K562 (cell line): Measurements from ENCODE around the gene PHPT1. TPM values are rescaled to one million over a fixed set of nuclear protein-coding genes. Genes with fewer than 3 reads are reported as not detected.

Experiments used
- ADNP ChIP-seq: fragments of 200-800 bp; sonication (Bioruptor generic); IDR thresholded peaks from 2 replicates; pipeline ENCODE4 v1.6.1; 2016; ENCODE audit warnings: missing genetic modification characterization, missing compliant biosample characterization
- CBFA2T2 ChIP-seq: fragments of 450-650 bp; conservative IDR thresholded peaks from 2 replicates; pipeline ENCODE4 v1.6.1; 2017; ENCODE audit warnings: mild to moderate bottlenecking
- CCAR2 ChIP-seq: fragments of 200-400 bp; formaldehyde crosslinking; IDR thresholded peaks from 2 replicates; pipeline ENCODE4 v1.6.1; 2017; ENCODE audit warnings: mild to moderate bottlenecking, low read depth, low read length
- CSDE1 ChIP-seq, 2 experiments: fragments of 450-650 bp; IDR thresholded peaks; 2 replicates each; pipeline ENCODE4 v1.6.1; 2016; ENCODE audit warnings: mild to moderate bottlenecking in 1 of 2
- ERF ChIP-seq: fragments of 450-650 bp; formaldehyde crosslinking; IDR thresholded peaks from 2 replicates; pipeline ENCODE4 v1.4.0; 2020; ENCODE audit warnings: mild to moderate bottlenecking, mixed read lengths
- HDAC3 ChIP-seq: fragments of 450-650 bp; IDR thresholded peaks from 2 replicates; pipeline ENCODE4 v1.6.1; 2018; ENCODE audit warnings: borderline replicate concordance, mild to moderate bottlenecking, moderate library complexity; ENCODE audit not compliant: partially characterized antibody
- KLF16 ChIP-seq: IDR thresholded peaks from 2 replicates; pipeline ENCODE4 v1.6.1; 2016; ENCODE audit warnings: antibody characterized with exemption
- MEF2D ChIP-seq: conservative IDR thresholded peaks from 2 replicates; pipeline ENCODE4 v1.6.1; 2016; ENCODE audit warnings: low read depth, missing genetic modification characterization, missing compliant biosample characterization
- NELFE ChIP-seq: IDR thresholded peaks from 2 replicates; pipeline ENCODE4 v1.6.1; 2011; ENCODE audit warnings: mild to moderate bottlenecking; ENCODE audit not compliant: insufficient read depth, insufficient read length
- PYGO2 ChIP-seq: fragments of 450-650 bp; IDR thresholded peaks from 2 replicates; pipeline ENCODE4 v1.6.1; 2016; ENCODE audit warnings: mild to moderate bottlenecking, missing genetic modification characterization, moderate library complexity, missing compliant biosample characterization
- ZNF263 ChIP-seq: sonication (generic); formaldehyde crosslinking; IDR thresholded peaks from 2 replicates; pipeline ENCODE4 v1.8.0; 2022; ENCODE audit warnings: mild to moderate bottlenecking, missing genetic modification reagents, borderline replicate concordance
- ZNF75A ChIP-seq: fragments of 450-650 bp; formaldehyde crosslinking; IDR thresholded peaks from 2 replicates; pipeline ENCODE4 v1.4.0; 2020; ENCODE audit warnings: mild to moderate bottlenecking
- polyA plus RNA-seq, 8 experiments: library from polyadenylated mRNA; depleted of rRNA in 4 of 8; stranded (reverse) in 5 of 8; unstranded in 3 of 8; fragments of >200 nt; fragmentation: Nextera tagmentation in 2 of 8; fragmentation: Illumina TruSeq in 1 of 8; extraction: Ambion mirVana in 2 of 8; extraction: Trizol in 1 of 8; gene quantifications; 2 replicates each; pipeline versions ENCODE4 v1.2.1 to v1.2.3, GENCODE V29; 2011 to 2014; ENCODE audit warnings: inconsistent platforms in 1 of 8, missing spikeins in 1 of 8
- total RNA-seq, 7 experiments: library from RNA; depleted of rRNA in 6 of 7; stranded (reverse); fragments of >200 nt in 6 of 7; fragmentation: Illumina TruSeq in 2 of 7; extraction: Trizol in 2 of 7; gene quantifications; 2 replicates each; pipeline versions ENCODE4 v1.2.1 to v1.2.3, GENCODE V29; 2011 to 2021; ENCODE audit warnings: low replicate concordance in 1 of 7
- TF ChIP-seq, protein P1 (sequence below): fragments of 450-650 bp; IDR thresholded peaks from 2 replicates; pipeline ENCODE4 v1.6.1; 2017; ENCODE audit warnings: antibody characterized with exemption
- TF ChIP-seq, protein P2 (sequence below): sonication (generic); formaldehyde crosslinking; IDR thresholded peaks from 2 replicates; pipeline ENCODE4 v1.8.0; 2022; ENCODE audit warnings: mild to moderate bottlenecking, low read depth, missing genetic modification reagents
- TF ChIP-seq, protein P3 (sequence below): fragments of 250-450 bp; sonication (Bioruptor Pico); IDR thresholded peaks from 2 replicates; pipeline ENCODE4 v1.4.0; 2020; ENCODE audit warnings: mild to moderate bottlenecking, moderate library complexity
- TF ChIP-seq, protein P4 (sequence below): fragments of 450-650 bp; IDR thresholded peaks from 2 replicates; pipeline ENCODE4 v1.7.1; 2018; ENCODE audit warnings: mild to moderate bottlenecking, low read depth; ENCODE audit not compliant: partially characterized antibody
- TF ChIP-seq, protein P5 (sequence below), 2 experiments: fragments of 200-800 bp in 1 of 2; sonication (Bioruptor generic) in 1 of 2; sonication (generic) in 1 of 2; formaldehyde crosslinking in 1 of 2; IDR thresholded peaks in 1 of 2; conservative IDR thresholded peaks in 1 of 2; 2 replicates each; pipeline versions ENCODE4 v1.5.0 to v1.6.1; 2016 to 2020; ENCODE audit warnings: missing compliant biosample characterization in 1 of 2, missing genetic modification characterization in 1 of 2, missing genetic modification reagents in 1 of 2

The PHPT1 gene
- total and polyA plus RNA-seq, 9 of the 15 experiments (the other 6 are each of a cell fraction or from before 2014, with no cell fraction given) = 20.9 to 166 (median 129) TPM

DNA sequence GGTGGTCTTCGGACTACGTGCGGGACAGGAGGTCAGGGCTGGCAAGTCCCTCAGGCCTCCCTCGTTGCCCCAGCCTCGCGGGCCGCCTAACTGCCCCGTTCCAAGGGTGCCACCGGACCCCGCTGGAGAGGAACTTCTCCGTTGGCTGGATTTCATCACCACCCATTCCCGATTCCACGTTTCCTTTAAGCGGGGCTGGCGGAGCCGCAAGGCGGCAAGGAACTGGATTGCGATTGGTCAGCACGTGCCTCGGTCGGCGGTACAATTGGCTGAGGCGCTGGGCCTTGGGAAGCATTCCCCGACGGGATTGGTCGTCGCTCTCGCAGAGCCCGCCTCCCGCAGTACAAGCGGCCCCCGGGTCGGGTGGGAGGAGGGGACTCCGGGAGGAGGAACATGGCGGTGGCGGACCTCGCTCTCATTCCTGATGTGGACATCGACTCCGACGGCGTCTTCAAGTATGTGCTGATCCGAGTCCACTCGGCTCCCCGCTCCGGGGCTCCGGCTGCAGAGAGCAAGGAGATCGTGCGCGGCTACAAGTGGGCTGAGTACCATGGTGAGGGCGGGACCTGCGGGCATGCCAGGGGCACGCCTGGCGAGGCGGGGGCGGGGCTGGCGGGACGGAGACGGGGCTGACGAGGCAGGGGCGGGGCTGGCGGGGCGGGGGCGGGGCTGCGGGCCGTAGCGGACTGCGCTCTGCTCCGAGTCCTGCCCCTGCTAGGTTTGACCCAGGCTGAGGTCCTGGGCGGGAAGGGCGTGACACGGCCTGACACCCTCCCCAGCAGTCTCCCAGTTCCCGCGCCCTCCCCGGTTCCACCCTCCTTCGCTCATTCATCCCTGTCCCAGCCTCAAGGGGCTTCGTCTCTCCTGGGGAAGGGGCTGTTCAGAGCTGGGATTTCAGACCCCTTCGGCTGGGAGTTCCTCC is at the start of gene PHPT1 (continued):
- TF ChIP-seq, protein P1, sequence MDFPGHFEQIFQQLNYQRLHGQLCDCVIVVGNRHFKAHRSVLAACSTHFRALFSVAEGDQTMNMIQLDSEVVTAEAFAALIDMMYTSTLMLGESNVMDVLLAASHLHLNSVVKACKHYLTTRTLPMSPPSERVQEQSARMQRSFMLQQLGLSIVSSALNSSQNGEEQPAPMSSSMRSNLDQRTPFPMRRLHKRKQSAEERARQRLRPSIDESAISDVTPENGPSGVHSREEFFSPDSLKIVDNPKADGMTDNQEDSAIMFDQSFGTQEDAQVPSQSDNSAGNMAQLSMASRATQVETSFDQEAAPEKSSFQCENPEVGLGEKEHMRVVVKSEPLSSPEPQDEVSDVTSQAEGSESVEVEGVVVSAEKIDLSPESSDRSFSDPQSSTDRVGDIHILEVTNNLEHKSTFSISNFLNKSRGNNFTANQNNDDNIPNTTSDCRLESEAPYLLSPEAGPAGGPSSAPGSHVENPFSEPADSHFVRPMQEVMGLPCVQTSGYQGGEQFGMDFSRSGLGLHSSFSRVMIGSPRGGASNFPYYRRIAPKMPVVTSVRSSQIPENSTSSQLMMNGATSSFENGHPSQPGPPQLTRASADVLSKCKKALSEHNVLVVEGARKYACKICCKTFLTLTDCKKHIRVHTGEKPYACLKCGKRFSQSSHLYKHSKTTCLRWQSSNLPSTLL = no peak
- TF ChIP-seq MEF2D (tag) = no peak
- TF ChIP-seq, protein P2, sequence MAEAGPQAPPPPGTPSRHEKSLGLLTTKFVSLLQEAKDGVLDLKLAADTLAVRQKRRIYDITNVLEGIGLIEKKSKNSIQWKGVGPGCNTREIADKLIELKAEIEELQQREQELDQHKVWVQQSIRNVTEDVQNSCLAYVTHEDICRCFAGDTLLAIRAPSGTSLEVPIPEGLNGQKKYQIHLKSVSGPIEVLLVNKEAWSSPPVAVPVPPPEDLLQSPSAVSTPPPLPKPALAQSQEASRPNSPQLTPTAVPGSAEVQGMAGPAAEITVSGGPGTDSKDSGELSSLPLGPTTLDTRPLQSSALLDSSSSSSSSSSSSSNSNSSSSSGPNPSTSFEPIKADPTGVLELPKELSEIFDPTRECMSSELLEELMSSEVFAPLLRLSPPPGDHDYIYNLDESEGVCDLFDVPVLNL = 0 out of 2 replicates have a peak, but pooled peaks have one; percentile 32
- TF ChIP-seq CBFA2T2 = no peak
- TF ChIP-seq ERF (CRISPR knock-in tag) = peak; percentile 84
- TF ChIP-seq, protein P3, sequence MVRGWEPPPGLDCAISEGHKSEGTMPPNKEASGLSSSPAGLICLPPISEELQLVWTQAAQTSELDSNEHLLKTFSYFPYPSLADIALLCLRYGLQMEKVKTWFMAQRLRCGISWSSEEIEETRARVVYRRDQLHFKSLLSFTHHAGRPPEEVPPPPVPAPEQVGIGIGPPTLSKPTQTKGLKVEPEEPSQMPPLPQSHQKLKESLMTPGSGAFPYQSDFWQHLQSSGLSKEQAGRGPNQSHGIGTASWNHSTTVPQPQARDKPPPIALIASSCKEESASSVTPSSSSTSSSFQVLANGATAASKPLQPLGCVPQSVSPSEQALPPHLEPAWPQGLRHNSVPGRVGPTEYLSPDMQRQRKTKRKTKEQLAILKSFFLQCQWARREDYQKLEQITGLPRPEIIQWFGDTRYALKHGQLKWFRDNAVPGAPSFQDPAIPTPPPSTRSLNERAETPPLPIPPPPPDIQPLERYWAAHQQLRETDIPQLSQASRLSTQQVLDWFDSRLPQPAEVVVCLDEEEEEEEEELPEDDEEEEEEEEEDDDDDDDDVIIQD (CRISPR knock-in tag) = no peak
- TF ChIP-seq CCAR2 = no peak
- TF ChIP-seq KLF16 = no peak
- no peak for TF ChIP-seq HDAC3
- TF ChIP-seq ZNF75A (CRISPR knock-in tag) = no peak
- TF ChIP-seq, protein P4, sequence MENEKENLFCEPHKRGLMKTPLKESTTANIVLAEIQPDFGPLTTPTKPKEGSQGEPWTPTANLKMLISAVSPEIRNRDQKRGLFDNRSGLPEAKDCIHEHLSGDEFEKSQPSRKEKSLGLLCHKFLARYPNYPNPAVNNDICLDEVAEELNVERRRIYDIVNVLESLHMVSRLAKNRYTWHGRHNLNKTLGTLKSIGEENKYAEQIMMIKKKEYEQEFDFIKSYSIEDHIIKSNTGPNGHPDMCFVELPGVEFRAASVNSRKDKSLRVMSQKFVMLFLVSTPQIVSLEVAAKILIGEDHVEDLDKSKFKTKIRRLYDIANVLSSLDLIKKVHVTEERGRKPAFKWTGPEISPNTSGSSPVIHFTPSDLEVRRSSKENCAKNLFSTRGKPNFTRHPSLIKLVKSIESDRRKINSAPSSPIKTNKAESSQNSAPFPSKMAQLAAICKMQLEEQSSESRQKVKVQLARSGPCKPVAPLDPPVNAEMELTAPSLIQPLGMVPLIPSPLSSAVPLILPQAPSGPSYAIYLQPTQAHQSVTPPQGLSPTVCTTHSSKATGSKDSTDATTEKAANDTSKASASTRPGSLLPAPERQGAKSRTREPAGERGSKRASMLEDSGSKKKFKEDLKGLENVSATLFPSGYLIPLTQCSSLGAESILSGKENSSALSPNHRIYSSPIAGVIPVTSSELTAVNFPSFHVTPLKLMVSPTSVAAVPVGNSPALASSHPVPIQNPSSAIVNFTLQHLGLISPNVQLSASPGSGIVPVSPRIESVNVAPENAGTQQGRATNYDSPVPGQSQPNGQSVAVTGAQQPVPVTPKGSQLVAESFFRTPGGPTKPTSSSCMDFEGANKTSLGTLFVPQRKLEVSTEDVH = peak; percentile 35
- TF ChIP-seq PYGO2 (tag) = no peak
- TF ChIP-seq, protein P5, sequence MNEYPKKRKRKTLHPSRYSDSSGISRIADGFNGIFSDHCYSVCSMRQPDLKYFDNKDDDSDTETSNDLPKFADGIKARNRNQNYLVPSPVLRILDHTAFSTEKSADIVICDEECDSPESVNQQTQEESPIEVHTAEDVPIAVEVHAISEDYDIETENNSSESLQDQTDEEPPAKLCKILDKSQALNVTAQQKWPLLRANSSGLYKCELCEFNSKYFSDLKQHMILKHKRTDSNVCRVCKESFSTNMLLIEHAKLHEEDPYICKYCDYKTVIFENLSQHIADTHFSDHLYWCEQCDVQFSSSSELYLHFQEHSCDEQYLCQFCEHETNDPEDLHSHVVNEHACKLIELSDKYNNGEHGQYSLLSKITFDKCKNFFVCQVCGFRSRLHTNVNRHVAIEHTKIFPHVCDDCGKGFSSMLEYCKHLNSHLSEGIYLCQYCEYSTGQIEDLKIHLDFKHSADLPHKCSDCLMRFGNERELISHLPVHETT (CRISPR knock-in tag; conservative IDR thresholded peaks at IDR 0.05 in 1 of 2, IDR thresholded peaks at IDR 0.05 in 1 of 2) = peak in 1 of 2 experiments; percentile 88; a peak in 2 of 4 replicates
- no peak for TF ChIP-seq CSDE1 (IDR thresholded peaks at IDR 0.05)
- TF ChIP-seq ZNF263 = peak; percentile 64; the same call in 1 of the 2 replicates
- no peak for TF ChIP-seq ADNP (tag)
- no peak for TF ChIP-seq NELFE
